HG02870 (cell line): ENCODE results near the gene PPP1R27.

Experiments used
- ATAC-seq: cut with Tn5 transposase; IDR thresholded peaks from one replicate; pipeline ENCODE4 v1.9.1; 2021; ENCODE audit warnings: mild to moderate bottlenecking, moderate library complexity; ENCODE audit not compliant: unreplicated experiment

PPP1R27 gene, protein sequence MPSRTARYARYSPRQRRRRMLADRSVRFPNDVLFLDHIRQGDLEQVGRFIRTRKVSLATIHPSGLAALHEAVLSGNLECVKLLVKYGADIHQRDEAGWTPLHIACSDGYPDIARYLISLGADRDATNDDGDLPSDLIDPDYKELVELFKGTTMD

DNA sequence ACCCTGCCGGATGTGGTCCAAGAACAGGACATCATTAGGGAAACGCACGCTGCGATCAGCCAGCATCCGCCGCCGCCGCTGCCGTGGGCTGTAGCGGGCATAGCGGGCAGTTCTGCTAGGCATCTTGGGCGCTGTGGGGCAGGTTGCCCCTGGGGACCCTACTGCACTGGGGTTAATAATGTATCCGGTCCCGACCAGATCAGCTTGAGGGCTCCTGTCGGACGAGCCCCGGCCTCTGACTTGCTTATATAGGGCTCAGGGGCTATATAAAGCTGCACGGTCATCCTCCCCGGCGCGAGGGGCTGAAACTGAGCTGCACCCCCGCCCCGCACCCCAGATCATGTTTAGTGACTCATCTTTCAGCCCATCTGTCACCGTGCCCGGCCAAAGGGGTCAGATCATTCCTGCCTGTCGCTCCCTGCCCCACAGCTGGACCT, at the start of gene PPP1R27:
Gene PPP1R27, minus strand, starts transcription at position 220 of the 437 bp plus-strand sequence. Its CDS starts 97 bp downstream, at position 123.
- ATAC-seq, result no peak

DNA sequence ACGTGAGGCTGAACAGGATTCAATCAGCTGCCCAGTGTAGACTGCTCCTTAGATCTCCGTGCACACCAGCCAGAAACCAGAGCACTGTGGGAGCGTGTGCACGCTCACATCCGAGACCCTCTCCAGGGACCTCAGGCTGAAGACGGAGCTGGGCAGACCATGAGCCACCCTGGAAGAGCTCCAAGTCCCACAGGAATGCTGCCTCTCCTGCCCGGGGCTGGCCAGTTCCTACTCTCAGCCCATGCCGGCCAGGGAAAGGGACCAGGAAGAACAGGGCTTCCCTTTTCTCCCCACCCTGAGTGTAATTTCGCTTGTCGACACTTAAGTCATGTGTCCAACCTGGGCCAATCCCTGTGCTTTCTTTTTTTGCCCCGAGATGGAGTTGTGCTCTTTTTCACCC, 49.7 kb upstream of the PPP1R27 start:
- no peak for ATAC-seq

DNA sequence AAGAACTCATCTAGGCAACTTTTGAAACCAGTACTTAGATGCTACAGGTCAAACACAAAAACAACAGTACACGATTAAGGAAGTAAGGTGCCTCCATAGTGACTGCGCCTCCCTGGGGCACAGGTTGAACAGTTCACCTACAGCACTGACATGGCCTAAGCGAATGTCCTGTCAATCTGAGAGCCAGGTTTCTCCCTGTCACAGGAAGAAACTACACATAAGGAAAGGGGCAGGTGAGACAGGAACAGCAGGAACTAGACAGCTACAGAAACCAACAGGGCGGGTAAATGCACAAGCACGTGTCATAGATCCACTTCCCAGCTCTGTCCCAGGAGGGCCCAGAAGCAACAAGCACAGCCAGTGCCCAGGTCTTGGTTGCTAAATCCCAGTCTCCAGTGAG, 44.3 kb upstream of the PPP1R27 start:
- no peak for ATAC-seq

DNA sequence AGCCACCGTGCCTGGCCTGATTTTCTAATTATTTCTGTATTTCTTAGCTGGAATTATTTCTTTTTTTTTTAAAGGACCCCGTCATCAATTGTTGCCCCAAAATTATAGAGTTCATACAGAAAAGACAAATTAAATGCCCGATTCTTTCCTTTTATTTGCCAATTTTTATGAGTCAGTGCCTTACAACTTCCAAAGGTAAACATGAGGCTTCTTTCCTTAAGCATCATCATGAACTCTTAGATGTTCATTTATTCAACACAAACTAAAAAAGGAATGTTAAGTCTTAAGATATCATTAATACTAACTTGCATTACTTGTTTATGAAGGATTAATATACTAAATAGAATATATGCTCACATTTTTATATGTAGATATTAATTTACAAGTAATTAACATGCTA, 43.4 kb upstream of the PPP1R27 start:
- ATAC-seq, result no peak

DNA sequence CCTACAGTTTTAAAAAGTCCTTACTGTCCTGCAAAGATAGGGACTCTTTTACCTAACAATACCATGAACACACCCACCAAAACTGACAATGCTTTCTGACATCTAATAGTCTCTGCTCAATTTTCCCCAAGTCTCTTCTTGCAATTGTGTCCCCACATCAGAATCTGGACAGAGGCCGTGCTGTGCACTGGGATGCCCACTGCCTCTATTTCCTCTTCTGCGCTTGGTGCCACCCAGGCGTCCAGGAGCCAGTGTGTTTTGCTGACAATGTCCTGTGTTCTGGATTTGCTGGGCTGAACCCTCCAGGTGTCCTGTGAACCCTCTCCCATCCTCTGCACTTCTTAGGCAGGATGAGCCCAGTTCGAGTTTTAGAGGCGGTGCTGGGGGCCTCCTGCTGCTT, 42.7 kb upstream of the PPP1R27 start:
- no peak for ATAC-seq

DNA sequence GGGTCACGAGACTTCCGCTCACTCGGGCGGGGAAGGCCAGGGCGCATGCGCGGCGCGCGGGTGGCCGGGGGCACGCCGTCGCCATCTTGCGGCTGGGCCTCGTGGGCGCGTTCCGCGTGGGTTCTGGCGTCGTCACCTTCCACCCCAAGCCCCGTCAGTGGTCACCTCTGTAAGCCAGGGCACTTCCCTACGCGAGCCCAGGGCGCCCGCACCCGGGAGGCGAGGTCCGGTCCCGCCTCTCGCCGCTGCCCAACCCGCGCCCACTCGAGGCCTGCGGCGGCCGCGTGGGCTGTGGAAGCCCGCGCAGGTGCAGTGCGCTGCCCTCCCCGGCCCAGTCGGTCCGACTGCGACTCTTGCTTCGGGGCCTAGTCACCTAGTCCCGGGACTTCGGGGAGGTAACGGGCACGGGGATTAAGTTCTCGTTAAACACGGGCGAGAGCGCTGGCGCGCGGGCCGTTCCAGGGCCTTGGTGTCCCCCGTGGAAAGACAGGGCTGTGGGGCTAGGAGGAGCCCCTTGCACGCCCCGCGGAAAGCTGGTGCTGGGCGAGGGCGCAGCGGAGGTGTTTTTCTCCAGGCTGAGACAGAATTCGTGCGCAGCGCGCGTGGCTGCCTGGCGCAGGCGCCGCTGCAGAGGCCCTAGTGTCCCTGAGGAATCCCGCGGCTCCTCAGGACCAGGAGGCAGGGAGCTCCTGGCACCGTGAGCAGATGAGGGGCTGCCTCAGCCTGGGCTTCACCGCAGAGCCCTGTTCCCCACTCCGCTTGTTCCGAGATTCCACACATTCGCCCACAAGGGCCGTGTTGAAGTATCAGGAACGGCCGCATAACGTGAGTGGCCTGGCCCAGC, 36.8 kb upstream of the PPP1R27 start:
- peak; percentile 43 for ATAC-seq

DNA sequence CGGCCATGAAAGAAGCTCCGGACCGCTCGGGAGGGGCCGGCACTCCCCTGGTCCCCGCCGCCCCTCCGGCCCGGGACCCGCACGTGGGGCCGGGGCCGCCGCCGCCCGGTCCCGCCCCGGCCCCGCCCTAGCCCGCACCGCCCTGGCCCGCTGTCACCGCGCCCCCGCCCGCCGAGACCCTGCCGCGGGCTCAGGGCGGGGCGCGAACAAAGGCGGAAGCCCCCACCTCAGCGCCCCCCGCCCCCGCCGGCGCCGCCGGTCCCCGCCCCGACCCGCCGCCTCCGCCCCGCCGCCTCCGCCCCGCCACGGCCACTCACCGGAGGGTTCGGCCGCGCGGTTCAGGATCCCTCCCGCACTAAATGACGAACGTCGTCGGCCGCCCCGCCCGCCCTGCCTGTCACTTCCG, 36.1 kb upstream of the PPP1R27 start, which contains the start of gene ARHGDIA:
Gene ARHGDIA, minus strand, starts transcription at position 357 of the 406 bp plus-strand sequence. CDS start 1,407 bp downstream, outside the sequence.
- ATAC-seq, result peak; percentile 13

DNA sequence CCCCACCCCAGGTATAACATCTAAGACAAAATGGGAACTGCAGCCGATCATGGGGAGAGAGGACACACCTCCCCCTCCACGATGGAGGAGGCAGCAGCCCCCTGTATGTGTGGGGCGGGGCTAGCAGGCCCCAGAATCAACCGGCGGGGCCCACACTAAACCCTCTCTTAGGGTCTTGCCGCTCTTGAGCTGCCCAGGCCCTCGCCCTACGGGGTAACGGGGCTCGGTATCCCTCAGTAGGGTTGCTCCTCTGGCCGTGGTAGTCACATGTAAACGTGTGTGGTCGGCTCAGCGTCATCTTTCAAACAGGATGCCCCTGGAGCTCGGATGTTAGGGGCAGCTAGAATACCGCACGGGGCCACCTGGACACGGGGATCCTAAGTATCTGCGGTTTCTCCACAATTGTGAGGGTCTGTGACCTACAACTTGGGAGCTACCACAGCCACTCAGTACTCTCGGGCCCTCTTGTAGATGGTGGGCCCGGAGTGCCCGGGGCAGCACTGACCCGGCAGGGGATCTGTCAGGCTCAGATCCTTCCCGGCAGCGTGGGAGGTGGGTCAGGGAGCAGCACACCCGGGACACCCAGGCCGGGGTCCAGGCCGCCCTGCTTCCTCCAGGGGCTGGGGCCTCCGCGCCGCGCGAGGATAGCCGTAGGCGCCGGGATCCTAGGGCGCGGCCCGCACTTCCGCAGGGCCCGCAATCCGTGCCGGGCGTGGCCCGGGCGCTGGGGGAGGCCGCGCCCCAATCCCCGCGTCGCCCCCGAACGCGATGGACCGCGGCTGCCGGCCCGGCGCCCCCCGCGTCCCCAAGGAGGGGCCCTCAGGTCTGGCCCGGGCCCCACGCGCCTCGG, 35.5 kb upstream of the PPP1R27 start:
- peak; percentile 4 for ATAC-seq

DNA sequence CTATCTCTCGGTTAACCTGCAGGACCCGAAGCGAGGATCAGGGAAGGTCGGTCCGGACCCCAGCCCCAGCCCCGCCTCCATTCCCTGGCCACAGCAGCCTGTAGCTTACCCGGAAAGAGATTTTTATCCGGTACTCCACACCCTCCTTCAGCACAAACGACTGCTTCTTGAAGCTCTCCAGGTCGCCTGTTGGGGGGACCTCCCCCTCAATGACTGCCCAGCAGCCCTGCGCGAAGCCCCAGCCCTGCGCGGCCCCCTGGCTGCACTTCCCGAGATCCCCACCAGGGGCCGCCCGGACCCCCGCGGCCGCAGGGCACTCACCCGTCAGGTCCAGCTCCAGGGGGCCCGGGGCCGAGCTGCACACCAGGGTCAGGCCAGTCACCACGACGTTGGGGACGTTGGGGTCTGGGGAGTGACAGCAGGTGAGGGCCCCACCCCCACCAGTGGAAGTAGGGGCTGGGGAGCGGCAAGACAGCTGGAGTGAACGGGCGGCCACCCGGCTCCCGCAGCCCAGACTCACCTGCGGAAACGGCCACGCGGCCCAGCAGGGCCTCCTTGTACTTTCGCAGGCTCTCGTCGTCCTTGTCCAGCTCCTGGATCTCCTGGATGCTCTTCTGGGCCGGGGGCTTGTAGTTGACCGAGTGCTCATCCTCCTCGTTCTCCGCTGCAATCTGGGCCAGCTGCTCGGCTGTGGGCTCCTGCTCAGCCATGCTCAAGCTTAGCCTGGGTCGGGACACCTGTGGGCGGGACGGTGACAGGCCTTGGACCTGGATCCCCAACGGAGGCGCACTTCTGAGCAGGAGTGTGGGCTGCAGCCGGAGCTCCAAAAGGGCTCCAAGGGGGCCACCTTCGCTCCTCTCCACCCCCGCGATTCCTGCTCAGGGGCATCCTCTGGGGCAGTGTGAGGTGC, 34.6 kb upstream of the PPP1R27 start:
- no peak for ATAC-seq

DNA sequence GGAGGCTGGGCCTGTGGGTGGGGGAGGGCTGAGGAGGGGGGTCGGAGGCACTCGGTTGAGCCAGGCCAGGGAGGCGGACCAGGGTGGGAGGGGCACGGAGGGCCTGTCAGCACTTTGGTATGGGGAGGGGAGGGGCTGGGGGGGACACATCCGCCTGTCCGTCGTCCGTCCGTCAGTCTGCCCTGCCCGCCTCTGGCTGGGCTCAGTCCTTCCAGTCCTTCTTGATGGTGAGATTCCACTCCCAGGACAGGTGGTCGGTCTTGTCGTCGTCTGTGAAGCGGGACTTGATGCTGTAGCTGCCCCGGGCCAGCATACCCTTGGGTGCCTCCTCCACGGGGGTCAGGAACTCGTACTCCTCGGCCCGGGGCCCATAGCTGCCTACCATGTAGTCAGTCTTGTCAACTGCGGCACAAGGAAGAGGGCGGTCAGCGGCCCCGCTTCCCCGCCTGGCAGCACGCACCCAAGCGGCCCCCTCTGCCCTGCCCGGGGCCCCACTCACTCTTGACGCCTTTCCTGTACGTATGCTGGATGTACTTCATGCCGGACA, 33.9 kb upstream of the PPP1R27 start:
- no peak for ATAC-seq

DNA sequence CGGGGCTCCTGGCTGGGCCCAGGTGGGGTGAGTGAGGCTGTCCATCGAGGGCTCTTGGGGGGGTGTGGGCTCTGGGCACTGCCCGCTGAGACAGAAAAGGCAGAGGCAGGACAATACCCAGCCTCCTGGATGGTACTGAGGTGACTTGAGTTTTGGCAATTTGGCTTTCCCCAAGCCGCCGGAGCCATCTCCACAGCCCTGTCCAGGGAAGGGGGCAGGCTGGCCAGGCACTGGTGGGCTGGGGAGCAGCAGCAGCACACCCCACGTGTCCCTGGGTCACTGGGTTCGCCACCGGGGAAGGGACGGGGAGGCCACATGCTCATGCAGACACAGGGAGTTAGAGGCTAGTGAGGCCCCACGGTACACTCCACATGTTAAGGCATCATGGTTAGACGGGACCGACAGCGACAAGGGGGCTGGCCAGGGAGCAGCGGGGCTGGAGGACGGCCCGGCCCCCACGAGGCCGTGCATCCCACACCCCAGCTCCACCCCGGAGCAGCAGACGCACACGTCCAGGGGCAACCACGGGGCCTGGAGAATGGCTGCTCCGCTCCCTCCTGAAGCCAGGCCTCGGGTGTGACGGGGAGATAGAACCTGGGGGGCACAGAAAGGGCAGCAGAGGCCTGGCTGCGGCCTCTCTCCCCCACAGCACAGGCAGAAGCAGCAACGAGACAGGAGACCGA, 33.3 kb upstream of the PPP1R27 start:
- no peak for ATAC-seq

DNA sequence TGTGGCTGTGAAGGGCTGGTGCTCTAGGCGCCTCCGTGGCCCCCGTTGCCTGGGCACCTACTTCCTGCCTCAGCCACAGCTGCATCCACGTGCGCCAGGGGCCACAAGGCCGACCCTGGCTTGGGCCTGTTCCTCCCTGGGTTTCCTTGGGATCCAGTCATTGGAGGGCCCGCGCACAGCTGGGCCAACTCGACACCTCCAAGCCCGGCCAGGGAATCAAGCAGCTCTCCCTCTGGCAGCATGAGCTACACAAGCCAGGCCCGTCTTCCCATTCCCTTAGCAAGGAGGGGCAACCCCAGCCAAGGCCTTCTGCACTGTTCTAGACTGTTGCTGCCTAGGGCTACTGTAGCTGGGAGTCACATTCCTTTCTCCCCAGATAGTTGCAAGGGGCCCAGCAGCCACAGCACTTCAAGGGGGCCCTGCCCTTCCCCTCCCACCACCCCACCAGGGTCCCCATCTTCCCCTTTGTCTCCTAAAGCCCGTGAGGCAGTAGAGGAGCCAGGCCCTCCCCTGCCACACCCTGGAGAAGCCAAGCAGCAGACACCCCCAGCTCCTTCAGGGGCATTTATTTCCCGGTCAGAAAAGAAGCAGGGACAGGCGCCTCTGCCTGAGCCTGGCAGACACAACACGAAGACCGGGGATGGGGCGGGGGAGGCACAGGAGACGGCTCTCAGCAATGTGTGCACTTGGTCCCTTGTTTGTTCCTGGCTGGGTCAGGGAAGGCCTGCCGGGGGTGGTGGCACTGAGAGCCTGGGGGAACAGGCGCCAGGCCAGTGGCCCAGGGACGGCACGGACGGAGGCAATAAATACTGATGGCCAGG, 32.5 kb upstream of the PPP1R27 start:
- ATAC-seq, result no peak

DNA sequence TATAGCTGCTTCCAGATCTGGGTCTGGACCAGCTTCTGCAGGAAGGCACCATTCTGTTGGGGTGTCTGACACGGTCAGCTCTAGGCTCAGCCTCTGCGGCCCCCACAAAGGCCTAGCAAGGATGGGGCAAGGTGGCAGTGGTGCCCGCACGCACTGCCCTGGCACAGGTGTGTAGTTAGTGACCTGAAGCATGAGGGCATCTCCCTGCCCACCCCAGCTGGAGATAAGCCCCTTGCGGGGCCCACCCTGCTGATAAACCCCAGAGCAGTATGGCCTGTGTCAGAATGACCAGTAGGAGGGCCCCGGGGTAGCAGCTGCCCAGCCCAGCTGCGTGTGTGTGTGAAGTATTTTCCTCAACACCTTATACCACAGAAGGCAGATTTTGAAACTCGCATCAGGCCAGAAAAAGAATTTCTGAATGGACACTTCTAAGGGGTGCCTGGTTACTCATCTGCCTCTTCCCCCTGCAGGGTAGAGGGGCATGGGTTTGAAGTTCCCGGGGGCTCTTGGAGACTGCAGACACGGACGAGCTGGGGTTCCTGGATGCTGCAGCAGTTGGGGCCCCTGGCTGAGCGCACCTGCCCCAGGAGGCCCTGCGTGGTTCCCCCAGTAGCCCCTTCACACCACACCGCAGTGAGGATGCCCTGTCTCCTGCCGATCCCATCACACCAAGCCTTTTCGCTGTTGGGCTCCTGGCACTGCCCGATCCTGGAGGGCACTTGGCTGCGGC, 31.8 kb upstream of the PPP1R27 start:
- ATAC-seq, result no peak

DNA sequence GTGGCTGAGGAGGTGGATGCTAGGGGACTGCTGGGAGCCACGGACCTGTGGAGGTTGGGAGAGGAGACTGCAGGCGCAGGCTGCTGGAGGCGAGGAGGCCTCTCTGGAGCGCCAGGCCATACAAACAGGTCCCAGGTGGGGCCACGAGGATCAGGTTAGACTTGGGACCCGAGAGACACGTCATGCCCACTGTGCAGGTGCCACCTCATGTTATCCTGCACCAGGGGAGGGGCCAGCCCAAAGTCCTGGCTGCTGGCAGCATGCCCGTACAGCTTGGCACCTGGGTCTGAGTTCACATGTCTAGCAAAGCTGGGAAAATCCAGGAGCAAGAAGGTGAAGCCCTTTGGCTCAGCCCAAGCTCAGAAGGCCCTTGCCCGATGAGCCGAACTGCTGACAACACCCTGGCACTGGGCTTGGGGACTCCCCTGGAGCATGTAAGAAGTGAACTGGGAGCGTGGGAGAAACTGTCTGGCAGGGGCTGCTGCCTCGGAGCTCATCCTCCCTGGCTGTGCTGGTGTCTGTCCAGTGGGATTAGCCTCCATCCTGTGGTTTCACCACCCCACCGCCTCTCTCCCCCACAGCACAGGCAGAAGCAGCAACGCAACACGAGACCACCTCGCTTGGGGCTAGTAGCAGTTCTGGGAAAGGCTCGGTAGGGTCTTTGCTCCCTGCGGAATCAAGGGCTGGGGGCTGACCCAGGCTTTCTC, 31.0 kb upstream of the PPP1R27 start:
- no peak for ATAC-seq

DNA sequence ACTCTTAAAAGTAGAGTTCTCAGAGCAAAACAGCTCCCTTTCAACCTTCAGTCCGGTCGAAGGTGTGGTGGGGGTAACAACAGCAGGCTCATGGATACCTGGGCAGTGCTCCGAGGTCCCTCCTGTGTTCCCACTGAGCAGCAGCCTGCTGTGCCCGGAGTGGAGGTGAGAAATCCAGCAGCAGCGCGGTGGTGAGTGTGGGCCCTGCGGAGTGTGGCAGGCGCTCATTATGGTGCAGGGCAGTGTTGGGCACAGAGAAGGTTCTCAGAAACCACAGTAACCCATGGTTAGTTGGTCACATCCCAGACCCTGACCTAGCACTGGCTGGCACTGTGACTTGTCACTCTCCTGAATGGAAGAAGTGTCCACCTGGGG, 30.5 kb upstream of the PPP1R27 start:
- ATAC-seq, result no peak

DNA sequence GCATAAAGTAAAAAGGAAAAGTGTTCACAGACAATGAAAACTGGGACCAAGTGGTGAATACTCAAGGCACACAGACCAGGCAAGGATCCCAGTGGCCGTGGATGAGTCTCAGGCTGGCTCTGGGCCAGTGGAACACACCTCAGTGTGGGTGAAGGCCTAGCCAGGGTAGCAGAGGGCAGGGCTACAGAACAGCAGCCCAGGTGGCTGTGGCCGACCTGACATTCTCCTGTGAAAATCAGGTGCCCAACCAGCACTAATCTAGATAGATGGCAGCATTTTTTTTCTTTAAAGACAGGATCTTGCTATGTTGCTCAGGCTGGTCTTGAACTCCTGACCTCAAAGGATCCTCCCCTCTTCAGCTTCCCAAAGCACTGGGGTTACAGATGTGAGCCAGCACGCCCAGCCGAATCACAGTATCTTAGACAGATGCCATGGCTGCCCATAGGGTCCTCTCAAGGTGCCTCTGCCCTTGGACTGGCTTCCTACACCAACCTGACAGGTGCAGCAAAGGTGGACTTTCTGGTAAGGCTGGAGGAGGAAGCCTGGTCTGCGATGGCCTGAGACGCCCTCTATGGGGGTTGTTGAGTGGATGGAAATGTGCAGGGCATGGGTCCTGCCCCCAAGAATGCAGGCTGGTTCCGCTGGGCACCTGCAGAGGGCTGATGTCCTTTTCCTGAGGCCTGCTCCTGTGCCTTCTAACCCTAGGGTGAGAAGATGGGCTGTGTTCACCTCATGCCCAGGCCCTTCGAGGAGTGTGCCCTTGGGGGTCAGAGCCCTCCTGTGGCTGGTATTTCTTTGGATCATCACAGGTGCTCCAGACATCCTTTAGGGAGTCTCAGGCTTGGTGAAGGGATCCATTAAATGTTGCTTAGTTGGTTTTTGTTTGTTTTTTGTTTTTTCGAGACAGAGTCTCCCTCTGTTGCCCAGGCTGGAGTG, 29.3 kb upstream of the PPP1R27 start:
- ATAC-seq, result no peak
